IPS-15b (cell line): ENCODE results near the gene PDILT.

Experiments used
- H3K27me3 ChIP-seq: one replicate; pipeline ENCODE4 v1.6.1; 2013; ENCODE audit warnings: low read length; ENCODE audit not compliant: control insufficient read depth, insufficient read depth
- H3K36me3 ChIP-seq: one replicate; pipeline ENCODE4 v1.6.1; 2013; ENCODE audit warnings: low read length; ENCODE audit not compliant: control insufficient read depth, insufficient read depth
- H3K4me1 ChIP-seq: one replicate; pipeline ENCODE4 v1.6.1; 2013; ENCODE audit warnings: mild to moderate bottlenecking, low read length; ENCODE audit not compliant: control insufficient read depth, insufficient read depth
- H3K4me3 ChIP-seq: one replicate; pipeline ENCODE4 v1.5.1; 2013; ENCODE audit warnings: low read depth, low read length
- H3K9ac ChIP-seq: one replicate; pipeline ENCODE4 v1.6.1; 2013; ENCODE audit warnings: low read depth, mild to moderate bottlenecking, low read length
- H3K9me3 ChIP-seq: one replicate; pipeline ENCODE4 v1.6.1; 2013; ENCODE audit warnings: mild to moderate bottlenecking, low read length; ENCODE audit not compliant: control insufficient read depth, insufficient read depth

The PDILT gene

DNA sequence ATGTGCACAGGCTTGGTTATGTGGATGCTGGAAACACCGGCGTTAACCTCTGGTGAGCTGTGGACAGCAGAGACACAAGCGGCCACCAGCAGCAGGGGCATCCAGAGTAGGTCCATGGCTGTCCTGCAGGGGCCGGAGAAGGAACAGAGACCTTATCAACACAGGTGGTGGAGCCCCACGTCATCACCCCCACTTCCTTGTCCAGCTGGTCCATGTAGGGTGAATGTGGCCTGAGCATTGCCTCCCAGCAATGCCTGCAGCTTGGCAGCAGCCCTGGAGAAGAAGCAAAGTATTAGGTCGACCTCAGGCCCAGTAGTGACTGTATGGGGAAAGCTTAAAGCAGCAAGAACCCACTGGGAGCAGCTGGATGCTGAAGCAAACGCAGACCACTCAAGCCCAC, 5.4 kb downstream of the PDILT start:
- H3K27me3 ChIP-seq = no peaks in the 10 kb centered on the region
- no peak overlapping the region for H3K4me3 ChIP-seq
- no peaks in the 10 kb centered on the region for H3K9me3 ChIP-seq
- no peaks in the 10 kb centered on the region for H3K4me1 ChIP-seq
- no peak overlapping the region for H3K9ac ChIP-seq
- no peaks in the 10 kb centered on the region for H3K36me3 ChIP-seq

- H3K4me1 ChIP-seq = no peaks in the 10 kb centered on the region
- no peaks in the 10 kb centered on the region for H3K36me3 ChIP-seq
- H3K9ac ChIP-seq = no peak overlapping the region
- no peak overlapping the region for H3K4me3 ChIP-seq
- H3K27me3 ChIP-seq = no peaks in the 10 kb centered on the region
- no peaks in the 10 kb centered on the region for H3K9me3 ChIP-seq
Measured at GRCh38 chr16:20398603-20399002, 5.9 kb downstream of the PDILT start.

- H3K27me3 ChIP-seq = no peaks in the 10 kb centered on the region
- no peaks in the 10 kb centered on the region for H3K4me1 ChIP-seq
- no peaks in the 10 kb centered on the region for H3K36me3 ChIP-seq
- H3K4me3 ChIP-seq = no peak overlapping the region
- no peak overlapping the region for H3K9ac ChIP-seq
- no peaks in the 10 kb centered on the region for H3K9me3 ChIP-seq
Measured at GRCh38 chr16:20397468-20398074, 7.0 kb downstream of the PDILT start.

GRCh38 chr16:20396846-20397467, 7.6 kb downstream of the PDILT start:
- no peaks in the 10 kb centered on the region for H3K36me3 ChIP-seq
- no peaks in the 10 kb centered on the region for H3K9me3 ChIP-seq
- no peaks in the 10 kb centered on the region for H3K4me1 ChIP-seq
- no peak overlapping the region for H3K9ac ChIP-seq
- no peaks in the 10 kb centered on the region for H3K27me3 ChIP-seq
- no peak overlapping the region for H3K4me3 ChIP-seq

DNA sequence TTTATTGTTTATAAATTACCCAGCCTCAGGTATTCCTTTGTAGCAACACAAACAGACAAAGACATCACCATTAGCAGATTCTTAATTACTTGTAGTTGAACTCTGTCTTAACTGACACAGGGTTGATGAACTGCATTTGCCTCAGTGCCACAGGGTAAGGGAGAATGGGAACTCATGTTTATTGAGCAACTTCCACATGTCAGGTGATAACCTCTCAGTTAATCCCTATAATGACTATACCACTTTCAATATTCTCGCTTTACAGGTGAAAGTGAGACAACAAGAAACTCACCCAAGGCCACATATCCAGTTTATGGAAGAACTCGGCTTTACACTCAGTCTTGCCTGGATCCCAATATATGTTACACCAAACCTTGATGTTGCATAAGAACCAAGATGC, 8.6 kb downstream of the PDILT start:
- no peaks in the 10 kb centered on the region for H3K27me3 ChIP-seq
- no peaks in the 10 kb centered on the region for H3K4me1 ChIP-seq
- no peak overlapping the region for H3K4me3 ChIP-seq

DNA sequence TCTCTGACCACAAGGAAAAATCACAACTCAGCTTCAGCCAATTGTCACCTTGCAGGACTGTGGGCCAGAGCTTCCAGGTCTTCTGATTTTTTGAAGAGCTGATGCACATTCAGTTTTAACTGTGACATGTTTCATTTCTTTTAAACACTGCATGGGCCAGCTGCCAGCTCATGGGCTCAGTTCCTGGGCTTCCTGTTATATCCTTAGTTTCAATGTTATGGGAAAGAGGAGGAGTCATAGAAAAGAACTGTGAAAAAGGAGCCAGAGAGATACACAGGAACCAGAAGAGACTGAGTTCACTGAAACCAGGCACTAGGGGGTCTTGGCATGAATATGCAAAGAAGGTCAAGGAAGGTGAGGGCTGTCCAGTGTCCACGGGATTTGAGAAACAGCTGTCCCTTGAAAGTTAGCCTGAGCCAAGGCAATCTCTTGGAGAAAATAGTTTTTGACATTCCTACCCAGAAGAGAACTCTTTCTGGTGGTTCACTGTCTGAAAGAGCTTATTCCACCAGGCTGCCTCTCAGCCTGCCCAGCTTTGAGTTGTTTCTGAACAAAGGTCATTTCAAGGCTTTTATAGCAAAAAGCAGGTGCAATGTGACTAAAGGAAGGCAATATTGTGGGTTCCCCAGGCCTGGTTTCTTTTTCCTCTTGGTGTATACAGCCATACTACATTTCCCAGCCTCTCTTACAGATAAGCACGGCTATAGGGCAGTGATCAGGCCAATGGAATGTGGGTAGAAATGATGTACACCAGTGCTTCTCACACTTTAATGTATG, 10.5 kb downstream of the PDILT start:
- Histone ChIP-seq H3K4me3 (no peak overlapping the region), H3K4me1 (no peaks in the 10 kb centered on the region), H3K36me3 (no peaks in the 10 kb centered on the region), H3K9me3 (no peaks in the 10 kb centered on the region), H3K9ac (no peak overlapping the region), H3K27me3 (no peaks in the 10 kb centered on the region)

More for the DNA sequence above, 8.6 kb downstream of the PDILT start:
- Histone ChIP-seq H3K9me3 (no peaks in the 10 kb centered on the region), H3K9ac (no peak overlapping the region), H3K36me3 (no peaks in the 10 kb centered on the region)

DNA sequence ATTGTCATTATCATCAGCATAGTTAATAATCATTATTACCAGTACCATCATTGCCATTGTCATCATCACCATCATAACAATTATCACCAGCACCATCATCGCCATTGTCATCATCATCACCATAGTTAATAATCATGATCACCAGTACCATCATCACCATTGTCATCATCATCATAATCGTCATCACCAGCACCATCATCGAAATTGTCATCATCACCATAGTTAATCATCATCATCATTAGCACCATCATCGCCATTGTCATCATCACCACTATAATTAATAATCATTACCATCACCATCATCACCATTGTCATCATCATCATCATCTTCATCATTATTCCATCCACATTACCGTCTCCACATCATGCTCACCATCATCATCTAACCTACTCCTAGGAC, 13.5 kb downstream of the PDILT start:
- no peak overlapping the region for H3K4me3 ChIP-seq
- H3K4me1 ChIP-seq = no peaks in the 10 kb centered on the region
- H3K9ac ChIP-seq = no peak overlapping the region
- no peaks in the 10 kb centered on the region for H3K27me3 ChIP-seq
- no peaks in the 10 kb centered on the region for H3K36me3 ChIP-seq
- no peaks in the 10 kb centered on the region for H3K9me3 ChIP-seq

GRCh38 chr16:20388854-20389253, 15.7 kb downstream of the PDILT start:
- Histone ChIP-seq H3K27me3 (no peaks in the 10 kb centered on the region), H3K36me3 (no peaks in the 10 kb centered on the region), H3K4me1 (no peaks in the 10 kb centered on the region), H3K9ac (no peak overlapping the region), H3K9me3 (no peaks in the 10 kb centered on the region), H3K4me3 (no peak overlapping the region)

DNA sequence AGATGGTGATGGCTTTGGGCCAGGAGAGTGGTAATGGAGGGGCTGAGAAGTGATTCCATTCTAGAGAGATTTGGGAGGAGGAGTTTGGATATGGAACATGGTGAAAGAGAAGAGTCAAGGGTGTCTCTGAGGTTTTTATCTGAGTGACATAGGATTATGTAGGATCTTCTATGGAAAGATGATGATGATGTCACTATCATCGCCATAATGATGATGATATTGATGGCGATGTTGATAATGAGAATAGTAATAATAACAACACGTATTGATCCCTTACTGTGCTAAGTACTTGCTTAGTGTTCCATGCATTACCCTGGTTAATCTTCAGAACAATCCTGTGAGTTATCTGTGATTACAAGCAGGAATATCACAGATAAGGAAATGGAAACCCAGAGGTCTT, 16.6 kb downstream of the PDILT start:
- no peaks in the 10 kb centered on the region for H3K9me3 ChIP-seq
- H3K4me3 ChIP-seq = no peak overlapping the region
- no peaks in the 10 kb centered on the region for H3K4me1 ChIP-seq
- no peaks in the 10 kb centered on the region for H3K27me3 ChIP-seq
- no peak overlapping the region for H3K9ac ChIP-seq
- no peaks in the 10 kb centered on the region for H3K36me3 ChIP-seq

GRCh38 chr16:20385844-20386832, 18.4 kb downstream of the PDILT start:
- no peaks in the 10 kb centered on the region for H3K9me3 ChIP-seq
- H3K4me3 ChIP-seq = peak overlapping the region; percentile 60
- H3K4me1 ChIP-seq = no peaks in the 10 kb centered on the region
- H3K9ac ChIP-seq = peak overlapping the region; percentile 66
- H3K36me3 ChIP-seq = no peaks in the 10 kb centered on the region
- no peaks in the 10 kb centered on the region for H3K27me3 ChIP-seq
